Measurements from ENCODE around the gene FAM114A1.

Gene FAM114A1

DNA sequence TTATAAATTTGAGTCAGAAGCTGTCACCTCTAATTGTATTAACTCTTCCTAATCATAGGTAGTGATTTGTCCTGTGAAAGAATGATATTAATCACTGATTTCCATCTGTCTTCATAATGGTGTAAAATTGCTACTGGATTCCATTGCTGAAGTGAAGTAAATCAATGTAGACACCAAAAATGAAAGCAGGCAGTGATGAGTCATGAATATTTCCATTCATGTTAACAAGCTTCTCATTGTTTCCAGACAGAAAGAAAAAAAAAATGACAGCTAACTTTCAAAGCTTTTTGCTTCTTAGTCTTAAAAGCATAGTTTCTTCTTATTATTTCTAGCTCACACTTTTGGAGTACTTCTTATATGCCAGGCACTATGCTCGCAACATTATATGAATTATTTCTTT is 21.5 kb downstream of the FAM114A1 start:
- TF ChIP-seq, protein P1, sequence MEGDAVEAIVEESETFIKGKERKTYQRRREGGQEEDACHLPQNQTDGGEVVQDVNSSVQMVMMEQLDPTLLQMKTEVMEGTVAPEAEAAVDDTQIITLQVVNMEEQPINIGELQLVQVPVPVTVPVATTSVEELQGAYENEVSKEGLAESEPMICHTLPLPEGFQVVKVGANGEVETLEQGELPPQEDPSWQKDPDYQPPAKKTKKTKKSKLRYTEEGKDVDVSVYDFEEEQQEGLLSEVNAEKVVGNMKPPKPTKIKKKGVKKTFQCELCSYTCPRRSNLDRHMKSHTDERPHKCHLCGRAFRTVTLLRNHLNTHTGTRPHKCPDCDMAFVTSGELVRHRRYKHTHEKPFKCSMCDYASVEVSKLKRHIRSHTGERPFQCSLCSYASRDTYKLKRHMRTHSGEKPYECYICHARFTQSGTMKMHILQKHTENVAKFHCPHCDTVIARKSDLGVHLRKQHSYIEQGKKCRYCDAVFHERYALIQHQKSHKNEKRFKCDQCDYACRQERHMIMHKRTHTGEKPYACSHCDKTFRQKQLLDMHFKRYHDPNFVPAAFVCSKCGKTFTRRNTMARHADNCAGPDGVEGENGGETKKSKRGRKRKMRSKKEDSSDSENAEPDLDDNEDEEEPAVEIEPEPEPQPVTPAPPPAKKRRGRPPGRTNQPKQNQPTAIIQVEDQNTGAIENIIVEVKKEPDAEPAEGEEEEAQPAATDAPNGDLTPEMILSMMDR (IDR thresholded peaks at IDR 0.05; ENCODE audit: low read depth, low read length), result no peak
- DNase-seq (ENCODE audit: extremely low read depth, low read depth), result no peak

DNA sequence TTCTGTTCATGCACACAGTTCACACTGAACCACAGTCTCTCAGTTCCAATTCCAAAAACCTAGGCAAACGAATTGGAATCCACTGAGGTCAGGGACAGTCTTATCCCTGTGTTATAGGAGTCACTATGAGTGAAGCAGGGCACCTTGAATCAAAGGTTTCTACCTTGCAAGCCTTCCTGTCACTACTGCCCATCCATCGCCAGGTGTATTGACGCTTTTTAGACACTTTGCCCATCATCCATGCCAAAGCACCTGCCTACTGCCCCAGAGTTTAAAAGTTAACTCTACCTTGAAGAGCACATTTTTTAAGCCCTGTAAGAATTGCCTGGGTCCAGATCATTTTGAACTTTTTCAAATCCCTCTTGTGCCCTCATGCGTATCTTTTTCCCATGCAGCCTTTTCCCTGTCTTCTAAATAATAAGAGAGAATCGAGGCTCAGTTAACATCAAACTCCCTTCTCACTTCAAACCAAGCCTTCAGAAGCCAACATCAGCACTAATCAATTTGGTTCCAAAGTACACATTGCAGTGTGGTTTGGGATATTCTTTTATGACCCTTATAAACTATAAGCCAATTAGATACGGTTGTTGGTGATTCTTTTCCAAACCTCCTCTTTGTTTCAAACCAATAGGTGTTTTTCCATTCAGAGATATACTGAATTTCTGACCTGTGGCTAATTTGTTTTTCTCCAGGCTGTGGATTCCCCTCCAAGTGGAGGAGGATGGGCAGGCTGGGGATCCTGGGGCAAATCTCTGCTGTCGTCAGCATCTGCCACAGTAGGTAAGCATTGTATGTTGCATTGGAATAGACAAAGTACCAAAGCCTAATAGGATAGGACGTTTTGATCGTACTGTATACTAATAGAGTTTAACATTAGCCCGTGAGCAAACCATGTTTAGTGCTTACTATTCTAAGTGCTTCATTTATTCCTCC is 23.7 kb downstream of the FAM114A1 start:
- TF ChIP-seq, protein P1 (IDR thresholded peaks at IDR 0.05; ENCODE audit: low read depth, low read length), result no peak
- no peak for DNase-seq (ENCODE audit: extremely low read depth, low read depth)

DNA sequence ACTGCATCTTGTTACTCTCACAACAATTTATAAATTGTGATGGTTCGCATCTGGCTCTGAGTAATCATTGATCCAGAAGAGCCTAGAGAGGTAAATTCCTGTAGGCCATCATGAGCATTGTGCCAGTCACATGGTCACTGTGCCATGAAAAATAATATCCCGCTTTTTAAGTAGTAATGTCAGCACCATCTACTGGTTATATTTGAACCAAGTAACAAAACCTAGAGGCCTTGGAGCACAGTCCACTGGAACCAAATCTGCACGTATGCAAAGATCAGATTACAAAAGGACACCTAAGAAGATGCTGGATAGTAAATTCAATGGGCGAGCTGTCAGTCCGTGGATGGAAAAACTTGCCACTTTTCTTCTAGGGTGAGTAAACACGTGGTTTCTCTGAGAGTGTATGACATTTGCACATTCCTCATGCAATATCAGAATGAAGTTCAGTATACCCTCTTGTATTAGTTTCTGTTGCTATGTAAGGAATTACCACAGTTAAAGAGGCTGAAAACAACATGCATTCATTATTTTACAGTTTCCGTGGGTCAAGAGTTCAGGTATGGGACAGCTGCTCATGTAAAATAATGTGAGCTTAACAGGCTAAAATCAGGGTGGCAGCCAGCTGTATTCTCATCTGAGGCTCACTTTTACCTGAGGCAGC is 26.8 kb downstream of the FAM114A1 start:
- TF ChIP-seq, protein P1 (IDR thresholded peaks at IDR 0.05; ENCODE audit: low read depth, low read length), result no peak
- no peak for DNase-seq (ENCODE audit: extremely low read depth, low read depth)

DNA sequence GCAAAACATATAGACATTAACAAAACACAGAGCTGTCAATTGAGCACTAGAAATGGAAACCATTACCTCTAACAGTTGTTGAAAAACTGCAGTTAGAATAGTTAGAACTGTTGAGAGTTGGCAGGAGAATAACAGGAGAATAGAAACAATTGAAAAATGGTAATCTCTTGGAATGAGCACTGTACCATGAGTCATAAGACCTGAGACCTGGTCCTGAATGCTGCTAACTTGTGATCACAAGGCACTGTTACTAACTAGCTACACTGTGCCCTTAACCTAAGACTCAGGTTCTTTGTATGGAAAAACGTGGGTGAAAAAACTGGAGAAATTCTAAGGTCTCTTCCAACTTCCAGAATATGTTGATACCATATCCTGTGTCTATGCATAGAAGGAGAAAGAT is 29.3 kb downstream of the FAM114A1 start:
- DNase-seq (ENCODE audit: extremely low read depth, low read depth), result no peak
- TF ChIP-seq, protein P1 (IDR thresholded peaks at IDR 0.05; ENCODE audit: low read depth, low read length), result no peak

DNA sequence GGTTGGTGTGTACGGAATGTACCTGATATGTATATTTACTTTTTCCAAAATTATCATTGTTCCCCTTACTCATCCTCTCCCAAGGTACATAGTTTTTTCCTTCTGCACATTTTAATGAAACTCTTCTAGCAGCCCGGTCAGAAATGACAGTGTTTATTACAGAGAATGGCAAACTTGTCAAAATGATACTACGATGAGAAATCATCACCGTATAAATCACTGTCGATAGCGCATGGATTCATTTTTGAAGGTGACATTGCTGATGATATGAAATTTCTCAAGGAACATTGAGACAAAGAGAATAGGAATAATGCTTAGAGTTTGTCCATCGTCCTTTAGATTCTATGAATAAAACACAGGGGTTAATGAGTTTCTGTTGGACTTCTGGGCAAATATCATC is 30.6 kb downstream of the FAM114A1 start:
- TF ChIP-seq, protein P1 (IDR thresholded peaks at IDR 0.05; ENCODE audit: low read depth, low read length), result no peak
- DNase-seq (ENCODE audit: extremely low read depth, low read depth), result no peak

DNA sequence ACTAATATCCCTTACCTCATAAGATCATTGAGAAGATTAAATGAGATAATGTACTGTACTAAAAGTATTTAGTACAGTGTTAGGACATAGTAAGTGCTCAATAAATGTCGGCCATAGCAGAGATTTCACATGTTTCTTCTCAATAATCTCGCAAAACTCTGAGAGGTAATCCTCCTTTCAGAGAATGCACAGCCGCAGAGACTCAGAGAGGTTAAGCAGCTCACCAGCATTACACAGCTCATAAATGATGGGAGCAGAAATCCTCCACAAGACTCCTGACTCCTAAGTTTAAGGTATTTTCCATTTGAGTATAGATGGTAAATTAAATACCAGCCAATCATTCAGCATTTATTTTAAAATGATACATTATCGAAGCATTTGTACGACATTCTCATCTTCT is 34.6 kb downstream of the FAM114A1 start:
- no peak for DNase-seq (ENCODE audit: extremely low read depth, low read depth)
- TF ChIP-seq, protein P1 (IDR thresholded peaks at IDR 0.05; ENCODE audit: low read depth, low read length), result no peak

DNA sequence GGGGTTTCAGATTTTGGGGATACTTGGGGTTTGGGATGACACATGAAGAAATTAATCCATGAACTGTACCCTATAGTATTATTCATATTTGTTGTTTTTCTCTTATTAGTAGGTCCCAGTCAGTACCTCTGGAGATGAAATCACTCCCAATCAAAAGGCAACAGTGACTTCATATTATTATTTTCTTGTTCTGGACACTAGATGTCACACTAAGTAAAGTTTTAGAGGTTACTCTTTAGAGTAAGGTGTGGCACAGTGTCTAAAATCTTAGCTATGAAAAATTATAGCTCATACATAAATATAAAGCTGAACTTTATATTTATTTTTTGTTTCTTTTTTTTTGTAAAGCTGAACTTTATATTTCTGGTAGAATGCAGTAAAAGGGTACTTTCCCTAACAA is 35.1 kb downstream of the FAM114A1 start:
- no peak for DNase-seq (ENCODE audit: extremely low read depth, low read depth)
- TF ChIP-seq, protein P1 (IDR thresholded peaks at IDR 0.05; ENCODE audit: low read depth, low read length), result peak; percentile 12

All from AG09319 (cell line).